GM10266 (cell line): ENCODE measurements around the gene PPP3R1.

Source experiments
- DNase-seq: peaks from one replicate; pipeline ENCODE4 v3.0.0; 2012; ENCODE audit errors: extremely low spot score
- TF ChIP-seq, protein P1 (sequence below): IDR thresholded peaks from 2 replicates; pipeline ENCODE4 v1.5.1; 2012; ENCODE audit warnings: mild to moderate bottlenecking, low read depth; ENCODE audit not compliant: control insufficient read depth, insufficient read depth; ENCODE audit errors: missing control alignments

The PPP3R1 gene

DNA sequence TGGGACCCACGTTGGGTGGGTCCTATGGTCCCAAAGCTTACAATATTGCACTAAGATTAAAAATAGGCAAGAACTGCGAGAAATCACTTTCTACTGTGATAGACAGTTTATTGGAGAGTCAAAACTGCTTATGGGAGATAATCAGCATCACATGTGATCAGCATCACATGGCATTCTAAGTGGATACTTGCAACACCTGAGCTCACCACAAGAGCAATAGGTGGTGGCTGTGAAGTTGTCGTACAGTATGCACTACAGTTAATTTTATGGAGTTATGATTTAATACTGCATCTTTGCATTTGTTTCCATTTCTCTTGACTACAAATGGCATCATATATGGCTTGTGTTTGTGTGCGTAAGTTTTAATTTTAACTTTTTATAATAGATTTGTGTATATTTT, 83.0 kb downstream of the PPP3R1 start:
- TF ChIP-seq, protein P1, sequence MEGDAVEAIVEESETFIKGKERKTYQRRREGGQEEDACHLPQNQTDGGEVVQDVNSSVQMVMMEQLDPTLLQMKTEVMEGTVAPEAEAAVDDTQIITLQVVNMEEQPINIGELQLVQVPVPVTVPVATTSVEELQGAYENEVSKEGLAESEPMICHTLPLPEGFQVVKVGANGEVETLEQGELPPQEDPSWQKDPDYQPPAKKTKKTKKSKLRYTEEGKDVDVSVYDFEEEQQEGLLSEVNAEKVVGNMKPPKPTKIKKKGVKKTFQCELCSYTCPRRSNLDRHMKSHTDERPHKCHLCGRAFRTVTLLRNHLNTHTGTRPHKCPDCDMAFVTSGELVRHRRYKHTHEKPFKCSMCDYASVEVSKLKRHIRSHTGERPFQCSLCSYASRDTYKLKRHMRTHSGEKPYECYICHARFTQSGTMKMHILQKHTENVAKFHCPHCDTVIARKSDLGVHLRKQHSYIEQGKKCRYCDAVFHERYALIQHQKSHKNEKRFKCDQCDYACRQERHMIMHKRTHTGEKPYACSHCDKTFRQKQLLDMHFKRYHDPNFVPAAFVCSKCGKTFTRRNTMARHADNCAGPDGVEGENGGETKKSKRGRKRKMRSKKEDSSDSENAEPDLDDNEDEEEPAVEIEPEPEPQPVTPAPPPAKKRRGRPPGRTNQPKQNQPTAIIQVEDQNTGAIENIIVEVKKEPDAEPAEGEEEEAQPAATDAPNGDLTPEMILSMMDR: no peak
- DNase-seq: no peak

DNA sequence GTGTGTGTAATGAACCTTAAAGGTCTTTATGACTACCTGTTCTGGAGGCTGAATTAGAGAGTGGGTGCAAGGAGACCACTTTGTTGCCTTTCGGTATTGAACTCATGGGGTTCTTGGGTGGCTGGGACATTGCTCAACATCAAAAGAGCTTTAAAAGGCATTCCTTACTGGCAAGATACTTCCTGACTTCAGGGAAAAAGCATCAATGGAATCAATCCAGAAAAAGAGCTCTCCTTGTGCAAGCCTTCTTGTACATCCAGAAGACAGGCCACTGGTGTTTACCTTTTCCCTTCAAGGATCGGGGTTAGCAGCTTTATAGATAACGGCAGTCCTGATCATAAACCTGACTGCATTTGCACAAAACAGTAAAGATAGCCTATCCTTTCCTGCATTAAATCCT, 85.1 kb downstream of the PPP3R1 start:
- TF ChIP-seq, protein P1: no peak
- DNase-seq: no peak

DNA sequence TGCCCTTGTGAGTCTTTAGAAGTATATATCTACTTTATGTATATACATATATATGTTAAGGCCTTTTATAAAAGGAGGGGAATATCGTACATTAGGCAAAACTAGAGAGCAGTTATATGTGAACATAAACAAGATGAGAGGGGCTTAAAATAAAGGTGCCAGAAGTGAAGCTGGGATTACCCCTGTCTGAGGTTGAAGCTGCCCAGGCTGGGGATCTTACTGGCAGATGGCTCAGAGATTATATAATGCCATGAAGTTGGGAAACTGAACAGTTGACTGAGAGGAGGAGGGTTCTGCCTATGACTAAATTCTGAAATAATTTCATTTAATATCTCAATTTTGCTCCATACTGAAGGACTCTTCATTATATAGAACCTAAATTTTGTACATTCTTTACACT, 88.7 kb downstream of the PPP3R1 start:
- no peak for DNase-seq
- TF ChIP-seq, protein P1: no peak

DNA sequence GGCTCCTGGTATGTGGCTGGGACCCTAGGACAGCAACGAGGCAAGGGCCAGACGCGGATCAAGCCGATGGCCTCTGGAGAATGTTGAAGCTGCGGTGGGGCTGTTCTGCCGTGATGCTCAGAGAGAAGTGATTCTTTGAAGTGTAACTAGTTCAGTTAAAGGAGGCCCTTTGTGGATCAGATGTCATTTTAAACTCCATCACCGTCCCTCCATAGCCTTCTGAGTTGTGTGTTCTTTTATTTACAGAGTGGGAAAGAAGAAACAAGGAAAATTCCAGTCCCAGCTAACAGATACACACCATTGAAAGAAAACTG, 94.2 kb downstream of the PPP3R1 start:
- TF ChIP-seq, protein P1: no peak
- no peak for DNase-seq

GRCh38 chr2:68157402-68158133, 94.8 kb downstream of the PPP3R1 start, which contains the start of gene PNO1:
Gene PNO1 (plus strand): TSS chr2:68157888. CDS start chr2:68157935, 47 bp downstream.
- DNase-seq: peak; percentile 90
- TF ChIP-seq, protein P1: no peak

- TF ChIP-seq, protein P1: no peak
- no peak for DNase-seq
Observed at GRCh38 chr2:68157002-68157401, 95.3 kb downstream of the PPP3R1 start.

DNA sequence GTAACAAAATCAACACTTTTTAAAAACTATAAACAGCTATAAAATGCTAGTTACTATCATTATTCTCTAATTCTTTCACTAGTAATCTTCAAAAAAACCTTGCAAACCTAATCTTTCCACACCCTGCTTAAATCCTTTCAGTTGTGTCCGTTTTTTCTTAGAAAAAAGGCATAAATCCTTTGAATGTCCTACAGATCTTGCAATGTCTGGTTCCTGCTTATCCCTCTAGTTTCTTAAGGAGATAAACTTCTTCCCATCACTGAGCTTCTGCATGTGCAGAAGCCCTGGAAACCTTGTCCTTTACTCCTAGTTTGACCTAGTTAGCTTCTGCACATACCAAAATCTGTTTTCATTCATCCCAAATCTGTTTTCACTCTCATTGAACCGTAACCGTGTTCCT, 95.9 kb downstream of the PPP3R1 start:
- TF ChIP-seq, protein P1: no peak
- DNase-seq: no peak
